Activated gamma-delta T cell (primary cell): Measurements from ENCODE around the gene SPTLC2.
"Not testable (repeated sequence)": the region's sequence is repeated elsewhere in the genome, so short reads cannot be mapped to it uniquely, and the experiment has no call there.

Source experiments
- DNase-seq: peaks from one replicate; lab custom pipeline; 2025; lab: John Stamatoyannopoulos, UW

SPTLC2 gene

DNA sequence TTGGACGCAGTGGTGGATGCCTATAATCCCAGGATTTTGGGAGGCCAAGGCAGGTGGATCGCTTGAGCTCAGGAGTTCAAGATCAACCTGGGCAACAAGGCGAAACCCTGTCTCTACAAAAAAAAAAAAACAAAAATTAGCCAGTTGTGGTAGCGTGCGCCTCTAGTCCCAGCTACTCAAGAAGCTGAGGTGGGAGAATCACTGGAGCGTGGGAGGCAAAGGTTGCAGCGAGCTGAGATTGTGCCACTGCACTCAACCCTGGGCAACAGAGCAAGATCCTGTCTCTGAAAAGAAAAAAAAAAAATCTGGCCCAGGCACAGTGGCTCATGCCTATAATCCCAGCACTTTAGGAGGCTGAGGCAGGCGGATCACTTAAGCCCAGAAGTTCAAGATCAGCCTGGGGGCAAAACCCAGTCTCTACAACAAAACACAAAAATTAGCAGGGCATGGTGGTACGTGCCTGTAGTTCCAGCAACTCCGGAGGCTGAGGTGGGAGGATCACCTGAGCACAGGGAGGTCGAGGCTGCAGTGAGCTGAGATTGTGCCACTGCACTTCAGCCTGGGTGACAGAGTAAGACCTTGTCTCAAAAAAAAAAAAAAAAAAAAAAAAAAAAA, 27.9 kb downstream of the SPTLC2 start:
- DNase-seq: not testable (repeated sequence)

DNA sequence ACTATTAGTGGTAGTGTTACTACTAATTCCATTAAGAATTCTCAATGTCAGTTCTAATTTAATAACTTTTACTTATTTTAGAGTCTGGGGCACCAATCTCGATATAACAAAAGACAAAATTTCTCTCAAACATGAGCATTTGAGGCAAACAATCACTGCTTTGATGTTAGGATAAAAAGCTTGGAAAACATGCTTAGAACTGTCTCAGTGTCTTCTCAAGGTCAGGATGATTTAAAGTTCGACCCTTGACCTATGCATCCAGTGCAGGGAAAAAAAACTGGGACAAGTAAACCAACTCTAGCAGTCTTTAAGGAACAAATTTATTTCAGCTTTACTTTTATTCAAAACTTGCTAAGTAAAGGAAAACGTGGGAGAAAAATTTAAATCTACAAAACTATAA, 31.1 kb downstream of the SPTLC2 start:
- no peak for DNase-seq

DNA sequence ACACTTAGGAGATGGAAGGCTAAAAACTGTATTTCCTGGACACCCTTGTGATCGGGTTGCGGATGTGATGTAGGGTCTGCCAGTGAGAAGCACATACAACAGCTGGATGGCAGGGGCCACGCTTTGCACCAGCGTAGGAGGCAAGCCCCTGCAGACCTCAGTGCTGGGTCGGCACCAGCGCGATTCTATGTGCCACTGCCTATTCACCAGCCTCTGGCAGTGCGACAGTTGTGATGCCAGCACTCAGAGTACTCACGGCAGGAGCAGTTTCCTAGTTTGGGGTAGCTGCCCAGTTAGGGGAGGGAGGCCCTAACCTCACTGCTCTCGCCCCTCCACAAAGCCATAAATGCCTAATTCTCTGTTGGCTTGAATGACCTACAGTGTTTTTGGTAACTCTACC, 31.6 kb downstream of the SPTLC2 start:
- no peak for DNase-seq

DNA sequence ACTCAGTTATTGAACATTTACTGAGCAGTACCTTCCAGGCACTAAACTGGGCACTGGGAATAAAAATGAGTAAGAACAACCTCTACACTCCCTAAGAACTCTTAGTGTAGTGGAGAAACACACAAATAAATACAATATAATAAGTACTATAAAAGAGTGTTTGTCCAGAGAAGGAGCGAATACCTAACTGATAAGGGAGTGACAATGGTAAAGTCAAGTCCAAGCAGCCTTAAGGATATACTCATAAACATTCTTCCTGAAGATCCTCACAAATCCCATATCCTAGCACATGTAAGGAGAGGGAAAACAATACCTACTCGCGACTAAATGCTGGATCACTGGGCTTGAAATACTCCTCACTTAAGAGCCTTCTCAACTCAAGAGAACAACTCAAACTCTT, 32.8 kb downstream of the SPTLC2 start:
- no peak for DNase-seq

DNA sequence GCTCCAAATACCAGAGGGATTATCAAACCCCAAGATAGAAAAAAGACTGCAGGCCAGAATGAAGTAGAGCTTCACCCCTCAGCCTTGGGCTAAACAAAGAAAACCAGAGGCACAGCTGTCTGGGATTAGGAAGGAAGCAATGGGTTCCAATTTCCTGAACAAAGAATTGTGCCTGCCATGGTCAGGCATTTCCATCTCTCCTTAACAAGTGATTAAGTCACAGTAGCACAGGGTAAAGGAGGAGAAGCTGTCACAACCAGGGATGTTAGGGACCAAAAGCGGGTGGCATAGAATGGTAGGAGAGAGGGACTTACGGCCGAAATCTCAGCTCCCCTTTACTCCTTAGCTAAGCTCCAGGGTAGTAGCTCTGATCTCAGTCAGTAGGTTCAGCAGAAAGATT, 33.9 kb downstream of the SPTLC2 start:
- no peak for DNase-seq

DNA sequence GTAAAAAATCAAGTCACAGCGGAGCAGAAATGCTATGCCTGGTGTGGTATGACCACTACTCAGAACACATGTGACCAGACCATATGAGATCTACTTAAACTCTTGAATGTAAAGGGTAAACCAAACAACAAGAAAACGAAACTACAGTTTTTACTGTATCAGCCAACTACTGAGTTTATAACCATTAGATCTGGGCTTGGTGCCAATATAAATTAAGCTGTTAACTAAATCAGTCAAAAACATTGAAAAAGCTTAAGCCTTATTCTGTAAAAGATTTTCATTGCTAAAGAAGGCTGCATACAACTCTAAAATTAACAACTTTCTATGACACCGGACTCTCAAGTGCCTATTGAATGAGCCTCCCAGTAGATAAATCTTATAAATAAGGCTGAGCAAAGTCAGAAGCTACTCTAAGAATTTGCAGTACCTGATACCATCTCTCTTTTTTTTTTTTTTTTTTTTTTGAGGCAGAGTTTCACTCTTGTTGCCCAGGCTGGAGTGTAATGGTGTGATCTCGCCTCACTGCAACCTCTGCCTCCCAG, 35.4 kb downstream of the SPTLC2 start:
- DNase-seq: no peak

DNA sequence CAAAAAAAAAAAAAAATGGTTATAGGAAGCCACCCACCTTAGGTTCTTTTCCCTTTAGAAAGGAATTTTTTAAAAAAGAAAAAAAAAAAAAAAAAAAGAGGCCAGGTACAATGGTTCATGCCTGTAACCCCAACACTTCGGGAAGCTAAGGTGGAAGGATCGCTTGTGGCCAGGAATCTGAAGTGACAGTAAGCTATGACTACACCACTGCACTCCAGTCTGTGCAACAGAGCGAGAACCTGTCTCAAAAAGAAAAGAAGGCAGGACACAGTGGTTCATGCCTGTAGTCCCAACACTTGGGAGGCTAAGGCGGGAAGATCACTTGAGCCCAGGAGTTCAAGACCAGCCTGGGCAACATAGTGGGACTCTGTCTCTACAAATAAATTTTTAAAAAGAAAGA, 36.0 kb downstream of the SPTLC2 start:
- no peak for DNase-seq

DNA sequence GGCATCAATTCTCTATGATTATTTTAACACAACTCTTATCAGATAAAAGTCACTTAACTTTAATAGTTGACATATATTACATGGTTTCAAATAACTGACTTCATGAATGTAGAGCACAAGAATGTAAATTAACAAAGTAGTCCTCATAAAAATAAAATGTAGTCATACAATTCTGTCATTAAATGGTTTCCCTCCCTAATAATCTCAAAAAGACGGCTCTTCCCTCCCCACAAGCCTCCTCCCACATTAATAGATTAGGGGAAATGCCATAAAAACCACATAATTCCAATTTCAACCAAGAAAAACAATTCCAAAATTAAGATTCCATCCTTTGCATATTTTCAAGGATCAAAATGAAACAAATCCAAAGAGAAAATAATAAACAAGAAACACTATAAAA, 36.7 kb downstream of the SPTLC2 start:
- no peak for DNase-seq

DNA sequence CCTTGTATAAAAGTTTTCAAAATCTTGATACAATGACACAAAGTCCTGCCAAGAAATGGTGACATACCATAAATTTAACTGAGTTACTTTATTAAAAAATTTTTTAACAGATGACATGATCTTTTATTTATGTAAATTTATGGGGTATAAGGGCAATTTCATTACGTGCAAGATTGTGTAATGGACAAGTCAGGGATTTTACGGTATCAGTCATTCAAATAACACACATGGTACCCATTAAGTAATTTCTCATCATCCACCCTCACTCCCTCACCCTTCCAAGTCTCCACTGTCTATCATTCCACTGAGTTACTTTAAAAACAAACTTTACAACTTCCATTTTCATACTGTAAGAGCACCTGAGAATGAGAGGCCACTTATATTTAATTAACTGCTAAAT, 37.4 kb downstream of the SPTLC2 start:
- DNase-seq: no peak

DNA sequence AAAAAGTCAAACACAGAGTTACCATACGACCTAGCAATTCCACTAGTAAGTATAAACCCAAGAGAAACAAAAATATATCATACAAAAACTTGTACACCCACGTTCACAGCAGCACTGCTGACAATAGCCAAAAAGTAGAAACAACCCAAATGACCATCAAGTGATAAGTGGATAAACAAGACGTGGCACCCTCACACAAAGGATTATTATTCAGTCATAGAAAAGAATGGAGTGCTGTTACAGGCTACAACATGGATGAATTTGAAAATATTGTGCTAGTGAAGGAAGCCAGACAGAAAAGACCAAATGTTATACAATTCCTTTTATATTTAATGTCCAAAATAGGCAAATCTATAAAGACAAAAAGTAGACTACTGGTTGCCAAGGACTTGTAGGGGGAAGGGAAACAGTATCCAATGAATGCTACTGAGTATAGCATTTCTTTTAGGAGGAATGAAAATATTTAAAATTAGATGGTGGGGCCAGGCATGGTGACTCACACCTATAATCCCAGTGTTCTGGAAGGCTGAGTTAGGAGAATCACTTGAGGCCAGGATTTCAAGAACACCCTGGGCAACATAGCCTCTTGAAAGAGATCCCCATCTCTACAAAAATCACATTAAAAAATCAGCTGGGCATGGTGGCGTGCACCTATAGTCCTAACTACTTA, 41.9 kb downstream of the SPTLC2 start:
- DNase-seq: no peak

DNA sequence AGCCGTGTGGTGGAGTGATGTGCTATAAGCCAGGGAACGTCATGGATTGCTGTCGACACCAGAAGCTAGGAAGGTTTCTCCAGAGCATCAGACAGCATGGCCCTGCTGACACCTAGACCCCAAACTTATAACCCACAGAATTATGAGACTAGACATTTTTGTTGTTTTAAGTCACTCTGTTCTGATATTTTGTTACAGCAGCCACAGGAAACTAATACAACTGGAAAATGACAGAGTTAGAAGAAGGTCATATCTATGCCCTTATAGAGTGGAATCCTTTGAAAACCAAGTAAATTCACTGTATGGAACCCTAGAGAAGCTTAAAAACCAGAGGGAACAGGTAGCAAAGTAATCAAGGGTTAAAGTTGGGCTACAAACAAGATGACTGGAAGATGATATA, 42.5 kb downstream of the SPTLC2 start:
- no peak for DNase-seq

DNA sequence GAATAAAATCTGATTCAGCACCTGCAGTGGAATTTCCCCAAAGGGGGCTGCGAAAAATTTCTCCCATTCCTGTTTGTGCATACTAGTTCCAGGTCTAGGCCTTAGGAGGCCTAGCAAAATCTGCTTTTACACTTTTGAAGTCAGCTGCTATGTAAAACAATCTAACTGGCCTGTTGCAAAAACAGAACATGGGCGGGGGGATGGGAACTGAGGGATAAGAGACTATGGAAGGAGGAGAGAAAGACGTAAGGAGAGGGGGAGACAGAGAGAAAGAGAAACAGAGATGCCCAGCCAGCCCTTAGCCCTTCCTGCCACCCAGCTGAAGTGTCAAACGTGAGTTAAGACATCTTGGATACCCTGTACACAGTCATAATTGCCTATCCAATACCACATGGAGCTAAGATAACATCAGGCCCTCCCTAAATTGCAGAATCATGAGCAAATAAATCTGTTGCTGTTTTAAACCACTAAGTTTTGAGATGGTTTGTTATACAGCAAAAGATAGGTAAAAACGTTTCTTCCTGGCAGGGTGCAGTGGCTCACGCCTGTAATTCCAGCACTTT, 45.6 kb downstream of the SPTLC2 start:
- no peak for DNase-seq

DNA sequence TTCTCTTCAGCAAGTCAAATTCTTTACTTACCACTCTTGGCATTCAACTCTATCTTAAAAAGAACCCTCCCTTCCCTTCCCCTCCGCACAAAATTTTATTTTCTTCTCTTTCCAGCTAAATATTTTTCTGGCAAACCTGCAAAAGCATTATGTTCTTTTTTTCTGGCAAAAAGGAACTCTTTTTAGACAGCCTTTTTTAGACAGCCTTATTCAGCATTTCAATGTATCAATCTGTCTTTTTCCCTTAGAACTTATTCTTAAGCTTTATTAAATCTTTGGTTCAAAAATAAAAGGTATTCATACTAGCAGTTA, 50.5 kb downstream of the SPTLC2 start:
- no peak for DNase-seq

DNA sequence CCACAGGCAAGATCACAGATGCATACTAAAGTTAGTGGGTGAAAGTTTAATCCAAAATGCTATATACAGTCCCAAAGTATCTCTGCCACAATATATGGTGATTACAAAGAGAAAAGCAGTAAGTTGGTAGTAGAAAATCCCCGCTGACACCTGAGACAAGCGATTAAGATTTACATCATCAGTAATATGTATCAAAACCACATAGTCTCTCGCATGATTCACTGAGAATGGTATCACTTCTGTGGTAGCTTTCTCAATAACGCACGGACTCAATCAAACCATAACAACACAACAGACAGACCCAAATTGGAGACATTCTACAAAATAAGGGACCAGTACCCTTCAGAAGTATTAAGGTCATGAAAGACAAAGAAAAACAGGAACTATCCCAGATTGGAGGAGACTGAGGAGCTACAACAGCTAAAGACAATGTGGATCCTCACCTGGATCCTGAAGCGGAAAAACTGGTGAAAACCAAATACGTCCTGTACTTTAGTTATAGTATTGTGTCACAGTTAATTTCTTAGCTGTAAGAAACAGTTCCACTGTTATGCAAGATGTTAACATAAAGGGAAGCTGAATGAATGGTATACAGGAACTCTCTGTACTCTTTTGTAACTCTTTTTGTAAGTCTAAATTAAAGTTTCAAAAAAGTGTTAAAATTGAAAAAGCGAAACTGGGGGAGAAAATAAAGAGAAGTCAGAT, 51.0 kb downstream of the SPTLC2 start:
- DNase-seq: no peak

DNA sequence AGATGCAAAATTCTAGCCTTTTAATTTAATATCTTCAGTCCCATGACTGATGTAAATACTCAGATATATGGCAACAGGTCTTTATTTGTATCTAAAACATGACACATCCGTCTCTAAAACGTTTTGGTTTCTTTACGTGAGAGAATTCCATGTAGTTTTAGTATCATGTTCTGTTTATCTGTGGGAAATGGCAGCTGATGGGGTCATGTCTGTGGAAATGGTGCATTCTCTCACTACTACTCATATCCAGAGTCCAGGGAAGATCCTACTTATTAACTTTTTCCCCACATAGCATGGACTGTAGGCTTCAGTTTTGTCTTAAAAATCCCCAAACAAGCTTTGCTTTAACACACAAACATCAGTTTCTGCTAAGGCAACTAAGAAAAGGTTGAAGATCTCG, 53.8 kb downstream of the SPTLC2 start:
- no peak for DNase-seq

DNA sequence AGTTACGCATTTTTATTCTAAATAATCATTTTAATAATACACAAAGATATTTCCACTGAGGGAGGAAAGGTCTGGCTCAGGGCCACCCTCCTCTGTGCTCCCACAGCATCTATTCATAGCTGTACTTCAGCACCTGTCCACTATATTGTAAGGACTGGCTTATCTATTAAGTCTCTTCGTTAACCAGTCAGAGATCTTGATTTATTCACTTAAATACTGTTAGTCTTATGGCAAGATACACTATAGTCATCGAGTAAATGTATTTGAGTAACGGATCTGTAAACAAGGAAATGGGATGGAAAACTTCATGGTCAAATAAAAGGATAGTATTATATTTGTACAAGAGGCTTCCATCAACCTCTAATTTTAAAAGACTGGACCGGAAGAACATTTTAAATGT, 54.6 kb downstream of the SPTLC2 start:
- no peak for DNase-seq

DNA sequence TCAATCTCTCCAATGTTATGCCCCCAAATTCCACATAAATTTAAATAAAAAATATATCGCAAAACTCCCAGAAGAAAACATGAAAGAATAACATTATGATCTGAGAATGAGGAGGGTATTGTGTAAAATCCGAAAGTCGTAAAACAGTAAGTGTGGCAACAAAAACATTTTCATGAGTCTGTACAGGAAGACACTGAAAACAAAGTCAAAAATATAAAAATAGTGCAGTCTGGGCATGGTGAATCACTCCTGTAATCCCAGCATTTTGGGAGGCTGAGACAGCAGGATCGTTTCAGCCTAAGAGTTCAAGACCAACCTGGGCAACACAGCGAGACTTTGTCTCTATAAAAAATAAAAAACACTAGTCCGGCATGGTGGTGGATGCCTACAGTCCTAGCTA, 57.1 kb downstream of the SPTLC2 start:
- DNase-seq: no peak

DNA sequence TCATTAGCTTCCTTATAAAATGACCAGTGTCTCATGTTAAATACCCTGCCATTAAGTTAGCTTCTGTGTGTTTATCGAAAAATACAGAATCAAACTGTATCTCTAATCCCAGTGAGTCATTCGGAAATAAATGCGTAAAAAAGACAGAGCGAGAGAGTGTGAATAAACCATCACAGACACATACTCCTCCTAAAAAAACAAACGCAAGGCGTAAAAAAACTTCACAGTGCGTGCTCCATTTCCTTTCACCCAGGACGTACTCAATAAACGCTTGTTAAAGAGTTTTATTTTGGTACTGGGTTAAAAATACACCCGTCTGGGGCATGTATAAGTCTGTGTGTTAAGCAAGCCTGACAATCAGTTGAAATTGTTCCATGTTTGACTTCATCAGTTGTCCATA, 59.0 kb downstream of the SPTLC2 start:
- DNase-seq: no peak

DNA sequence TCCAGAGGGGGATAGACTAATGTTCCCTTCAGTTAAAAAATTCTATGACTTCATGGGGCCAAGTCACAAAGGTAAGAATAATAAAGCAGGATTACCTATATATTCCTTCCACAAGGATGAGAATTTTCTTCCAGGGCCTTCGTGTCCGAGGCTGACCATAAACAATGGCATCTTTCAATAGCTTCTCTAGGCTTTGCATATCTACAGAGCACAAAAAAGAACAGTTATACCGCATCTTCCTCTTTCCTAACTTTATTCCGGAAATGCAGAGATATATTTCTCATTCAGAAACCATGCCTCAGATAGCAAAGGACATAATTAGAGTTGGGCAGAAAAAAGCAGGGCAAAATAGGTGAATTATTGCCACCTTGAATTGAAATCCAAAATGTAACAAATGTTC, 59.5 kb downstream of the SPTLC2 start:
- no peak for DNase-seq

DNA sequence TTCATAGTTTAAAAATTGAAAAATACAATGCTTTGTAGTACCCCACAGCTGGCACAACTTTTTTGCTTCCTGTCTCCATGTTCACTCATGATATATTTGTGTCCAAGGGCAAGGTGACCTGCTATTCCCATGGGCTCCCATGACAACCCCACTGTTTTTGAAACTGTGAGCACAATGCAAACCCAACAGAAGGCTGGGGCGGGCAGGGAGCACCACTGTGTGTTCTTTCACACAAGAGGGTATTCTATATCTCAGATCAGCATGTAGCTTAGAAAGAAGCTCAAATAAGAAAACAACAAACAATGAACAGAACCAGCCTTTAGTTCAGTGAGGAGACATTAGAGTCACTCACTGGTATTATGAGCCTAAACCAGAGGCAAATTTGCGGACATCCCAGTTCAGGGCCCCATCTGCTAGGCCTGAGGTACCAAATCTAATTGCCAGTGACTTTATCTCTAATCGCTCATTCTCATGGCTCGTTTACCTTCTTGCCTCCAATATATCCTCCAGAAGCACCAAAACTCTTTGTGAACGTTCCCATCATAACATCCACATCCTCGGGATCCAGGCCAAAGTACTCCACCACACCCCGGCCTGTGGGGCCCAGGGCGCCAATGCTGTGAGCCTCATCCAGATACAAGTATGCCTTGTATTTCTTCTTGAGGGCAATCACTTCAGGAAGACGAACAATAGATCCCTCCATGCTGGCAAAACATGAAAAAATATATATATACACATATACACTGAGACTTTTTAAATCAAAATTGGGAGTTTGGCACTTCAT, 61.4 kb downstream of the SPTLC2 start:
- no peak for DNase-seq

DNA sequence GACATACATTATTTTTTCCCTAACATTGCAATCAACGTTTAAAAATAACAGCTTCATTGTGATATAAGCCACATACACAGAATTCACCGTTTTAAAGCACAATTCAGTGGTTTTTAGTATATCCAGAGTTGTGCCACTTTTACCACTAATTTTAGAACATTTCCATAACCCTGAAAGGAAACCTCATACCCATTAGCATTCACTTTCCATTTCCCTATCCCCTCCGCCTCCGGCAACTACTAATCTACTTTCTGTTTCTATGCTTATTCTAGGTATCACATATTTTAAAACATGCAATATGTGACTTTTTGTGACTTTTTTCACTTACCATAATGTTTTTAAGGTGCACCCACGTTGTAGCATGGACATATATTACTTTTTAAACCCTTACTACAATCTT, 62.2 kb downstream of the SPTLC2 start:
- DNase-seq: no peak

DNA sequence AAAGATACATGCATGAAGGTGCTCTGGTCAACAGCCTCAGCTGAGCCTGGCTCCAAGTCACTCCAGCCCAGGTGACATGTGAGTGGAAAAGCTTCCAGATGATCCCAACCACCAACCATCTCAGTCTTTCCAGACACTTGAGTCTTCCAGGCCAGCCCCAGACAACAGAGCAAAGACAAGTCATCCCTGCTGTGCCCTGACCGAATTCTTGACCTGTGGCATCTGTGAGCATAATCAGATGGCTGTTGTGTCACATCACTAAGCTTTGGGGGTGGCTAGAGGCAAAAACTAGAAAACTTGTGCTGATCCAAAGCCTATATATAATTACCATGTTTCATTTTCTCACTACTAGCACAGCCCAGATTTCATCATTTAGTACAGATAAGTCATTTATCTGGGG, 67.0 kb downstream of the SPTLC2 start:
- DNase-seq: no peak
